Mucosa of rectum (tissue), 2 donors: Measurements from ENCODE around the gene PLA2G12A.

Experiments
- H3K27ac ChIP-seq, 2 donors: one replicate each; pipeline ENCODE4 v1.7.0; 2013; ENCODE audit warnings: inconsistent platforms in 2 of 2, low read depth in 2 of 2, low read length in 2 of 2
- H3K27me3 ChIP-seq, 2 donors: one replicate each; pipeline ENCODE4 v1.7.0; 2013; ENCODE audit warnings: low read length in 2 of 2; ENCODE audit not compliant: control insufficient read depth in 2 of 2, insufficient read depth in 2 of 2
- H3K36me3 ChIP-seq, 2 donors: one replicate each; pipeline ENCODE4 v1.7.0; 2013; ENCODE audit warnings: low read length in 2 of 2; ENCODE audit not compliant: control insufficient read depth in 2 of 2, insufficient read depth in 2 of 2
- H3K4me1 ChIP-seq, 2 donors: one replicate each; pipeline ENCODE4 v1.7.0; 2013; ENCODE audit warnings: low read length in 2 of 2, mild to moderate bottlenecking in 1 of 2; ENCODE audit not compliant: control insufficient read depth in 2 of 2, insufficient read depth in 2 of 2
- H3K4me3 ChIP-seq, 2 donors: one replicate each; pipeline ENCODE4 v1.7.0; 2013; ENCODE audit warnings: low read length in 2 of 2
- H3K9ac ChIP-seq, 2 donors: one replicate each; pipeline ENCODE4 v1.7.0; 2013; ENCODE audit warnings: low read length in 2 of 2, low read depth in 1 of 2, mild to moderate bottlenecking in 1 of 2
- H3K9me3 ChIP-seq, 2 donors: one replicate each; pipeline ENCODE4 v1.7.0; 2013; ENCODE audit warnings: low read length in 2 of 2; ENCODE audit not compliant: control insufficient read depth in 2 of 2
- donor health status: healthy.
- donor health status: Normal muscosa, but diverticular disease.

PLA2G12A gene

GRCh38 chr4:109729117-109729717, 653 bp downstream of the PLA2G12A start:
- Histone ChIP-seq H3K27ac (peak overlapping the region; percentile 87 to 90), H3K9me3 (no peaks in the 10 kb centered on the region), H3K9ac (peak overlapping the region; percentile 84 to 91), H3K36me3 (no peaks in the 10 kb centered on the region), H3K4me3 (peak overlapping the region; percentile 70 to 96), H3K4me1 (peaks cover 0 to 2% of the 10 kb centered on the region in 2 donors), H3K27me3 (no peaks in the 10 kb centered on the region)

GRCh38 chr4:109728385-109728784, 1.5 kb downstream of the PLA2G12A start:
- Histone ChIP-seq H3K4me1 (peaks cover 0 to 2% of the 10 kb centered on the region in 2 donors), H3K9me3 (no peaks in the 10 kb centered on the region), H3K9ac (peak overlapping the region in 1 of 2 donors; percentile 91), H3K27ac (no peak overlapping the region), H3K4me3 (peak overlapping the region; percentile 70 to 96), H3K27me3 (no peaks in the 10 kb centered on the region), H3K36me3 (no peaks in the 10 kb centered on the region)

- H3K27me3 ChIP-seq, result no peaks in the 10 kb centered on the region
- H3K9me3 ChIP-seq, result no peaks in the 10 kb centered on the region
- H3K27ac ChIP-seq, result no peak overlapping the region
These were observed 6.8 kb downstream of the PLA2G12A start for GRCh38 chr4:109723110-109723509.

GRCh38 chr4:109722357-109722756, 7.5 kb downstream of the PLA2G12A start:
- Histone ChIP-seq H3K27me3 (no peaks in the 10 kb centered on the region), H3K27ac (no peak overlapping the region), H3K9me3 (no peaks in the 10 kb centered on the region), H3K9ac (no peak overlapping the region), H3K36me3 (peaks cover 2 to 5% of the 10 kb centered on the region in 2 donors), H3K4me3 (no peak overlapping the region), H3K4me1 (no peaks in the 10 kb centered on the region)

More at GRCh38 chr4:109723110-109723509, 6.8 kb downstream of the PLA2G12A start:
- H3K36me3 ChIP-seq, result peaks cover 0 to 5% of the 10 kb centered on the region in 2 donors
- no peak overlapping the region for H3K9ac ChIP-seq
- no peaks in the 10 kb centered on the region for H3K4me1 ChIP-seq
- H3K4me3 ChIP-seq, result no peak overlapping the region

- Histone ChIP-seq H3K36me3 (peaks cover 13 to 15% of the 10 kb centered on the region in 2 donors), H3K9me3 (no peaks in the 10 kb centered on the region), H3K27me3 (no peaks in the 10 kb centered on the region), H3K9ac (no peak overlapping the region), H3K27ac (no peak overlapping the region), H3K4me1 (no peaks in the 10 kb centered on the region), H3K4me3 (no peak overlapping the region)
These were observed 8.8 kb downstream of the PLA2G12A start for GRCh38 chr4:109721033-109721432.

- H3K27me3 ChIP-seq, result no peaks in the 10 kb centered on the region
- H3K36me3 ChIP-seq, result peaks cover 13 to 17% of the 10 kb centered on the region in 2 donors
- H3K9me3 ChIP-seq, result no peaks in the 10 kb centered on the region
- no peaks in the 10 kb centered on the region for H3K4me1 ChIP-seq
- no peak overlapping the region for H3K9ac ChIP-seq
- H3K4me3 ChIP-seq, result no peak overlapping the region
- no peak overlapping the region for H3K27ac ChIP-seq
These were observed 10.3 kb downstream of the PLA2G12A start for GRCh38 chr4:109719604-109720003.

- H3K27ac ChIP-seq, result no peak overlapping the region
- H3K4me1 ChIP-seq, result no peaks in the 10 kb centered on the region
- H3K27me3 ChIP-seq, result no peaks in the 10 kb centered on the region
- H3K36me3 ChIP-seq, result peaks cover 13 to 17% of the 10 kb centered on the region in 2 donors
- H3K4me3 ChIP-seq, result no peak overlapping the region
- no peaks in the 10 kb centered on the region for H3K9me3 ChIP-seq
- H3K9ac ChIP-seq, result no peak overlapping the region
These were observed 11.1 kb downstream of the PLA2G12A start for GRCh38 chr4:109718759-109719158.

GRCh38 chr4:109713500-109713899, 16.4 kb downstream of the PLA2G12A start:
- Histone ChIP-seq H3K36me3 (peaks cover 21 to 28% of the 10 kb centered on the region in 2 donors), H3K27ac (no peak overlapping the region)

GRCh38 chr4:109708990-109709389, 20.9 kb downstream of the PLA2G12A start:
- Histone ChIP-seq H3K27ac (no peak overlapping the region), H3K4me3 (no peak overlapping the region), H3K9ac (no peak overlapping the region), H3K27me3 (no peaks in the 10 kb centered on the region), H3K4me1 (peaks cover 0 to 8% of the 10 kb centered on the region in 2 donors), H3K9me3 (no peaks in the 10 kb centered on the region), H3K36me3 (peaks cover 9 to 24% of the 10 kb centered on the region in 2 donors)

More at GRCh38 chr4:109713500-109713899, 16.4 kb downstream of the PLA2G12A start:
- H3K4me3 ChIP-seq, result no peak overlapping the region
- H3K4me1 ChIP-seq, result no peaks in the 10 kb centered on the region
- H3K9ac ChIP-seq, result no peak overlapping the region
- H3K27me3 ChIP-seq, result no peaks in the 10 kb centered on the region
- no peaks in the 10 kb centered on the region for H3K9me3 ChIP-seq

- H3K4me3 ChIP-seq, result no peak overlapping the region
- peaks cover 9 to 22% of the 10 kb centered on the region in 2 donors for H3K36me3 ChIP-seq
- H3K9me3 ChIP-seq, result no peaks in the 10 kb centered on the region
These were observed 21.4 kb downstream of the PLA2G12A start for GRCh38 chr4:109708435-109708834.

More at GRCh38 chr4:109708435-109708834, 21.4 kb downstream of the PLA2G12A start:
- H3K27ac ChIP-seq, result no peak overlapping the region
- no peak overlapping the region for H3K9ac ChIP-seq
- H3K4me1 ChIP-seq, result peaks cover 0 to 13% of the 10 kb centered on the region in 2 donors
- H3K27me3 ChIP-seq, result no peaks in the 10 kb centered on the region
